Neural cell (in vitro differentiated cells): ENCODE data around the gene COQ10A. TPM values are rescaled to one million over a fixed set of nuclear protein-coding genes. Genes with fewer than 3 reads are reported as not detected.

Experiments
- H2AFZ ChIP-seq: fragments of 200-600, 300-800 bp; sonication (generic), shearing (Covaris generic); 2 replicates; pipeline ENCODE4 v1.6.0; 2014; ENCODE audit warnings: low read depth, mild to moderate bottlenecking, antibody characterized with exemption, low read length, moderate library complexity
- H3F3A ChIP-seq: fragments of 200-600 bp; shearing (Covaris generic); 2 replicates; pipeline ENCODE4 v1.6.1; 2016; ENCODE audit warnings: mild to moderate bottlenecking, moderate library complexity, mixed read lengths, antibody characterized with exemption, low read length; ENCODE audit not compliant: insufficient read depth, poor library complexity, severe bottlenecking
- H3K27ac ChIP-seq: fragments of 200-600, 300-800 bp; sonication (generic), shearing (Covaris generic); 2 replicates; pipeline ENCODE4 v1.5.1; 2014; ENCODE audit warnings: mild to moderate bottlenecking, low read length, moderate library complexity
- H3K27me3 ChIP-seq: fragments of 300-800, 200-600 bp; sonication (generic), shearing (Covaris generic); 2 replicates; pipeline ENCODE4 v1.6.0; 2014; ENCODE audit warnings: mild to moderate bottlenecking, low read depth, low read length, moderate library complexity; ENCODE audit not compliant: insufficient read depth
- H3K36me3 ChIP-seq: fragments of 300-800, 200-600 bp; sonication (generic), shearing (Covaris generic); 2 replicates; pipeline ENCODE4 v1.5.1; 2014; ENCODE audit warnings: mild to moderate bottlenecking, antibody characterized with exemption, low read length, moderate library complexity; ENCODE audit not compliant: insufficient read depth
- H3K4me2 ChIP-seq: fragments of 300-800, 200-600 bp; sonication (generic), shearing (Covaris generic); 2 replicates; pipeline ENCODE4 v1.6.0; 2014; ENCODE audit warnings: mild to moderate bottlenecking, low read length
- H3K4me3 ChIP-seq: fragments of 300-800, 200-600 bp; sonication (generic), shearing (Covaris generic); 2 replicates; pipeline ENCODE4 v1.5.1; 2014; ENCODE audit warnings: mild to moderate bottlenecking, low read length, moderate library complexity
- H3K79me2 ChIP-seq: fragments of 200-600 bp; shearing (Covaris generic); replicated peaks from 2 replicates; pipeline ENCODE4 v1.6.0; 2014; ENCODE audit warnings: mild to moderate bottlenecking, low read length, moderate library complexity; ENCODE audit not compliant: insufficient read depth
- H3K9ac ChIP-seq: fragments of 300-800, 200-600 bp; sonication (generic), shearing (Covaris generic); 2 replicates; pipeline ENCODE4 v1.6.1; 2016; ENCODE audit warnings: mild to moderate bottlenecking, low read length, mixed read lengths
- H3K9me2 ChIP-seq: fragments of 200-600 bp; shearing (Covaris generic); 2 replicates; pipeline ENCODE4 v1.6.1; 2016; ENCODE audit warnings: mild to moderate bottlenecking, low read length, mixed read lengths; ENCODE audit not compliant: insufficient read depth
- H3K9me3 ChIP-seq: fragments of 200-600, 300-800 bp; sonication (generic), shearing (Covaris generic); 2 replicates; pipeline ENCODE4 v1.6.1; 2016; ENCODE audit warnings: mild to moderate bottlenecking, mixed run types, low read length, moderate library complexity, mixed read lengths
- H4K20me1 ChIP-seq: fragments of 200-600 bp; shearing (Covaris generic); 2 replicates; pipeline ENCODE4 v1.6.1; 2016; ENCODE audit warnings: mild to moderate bottlenecking, mixed run types; ENCODE audit not compliant: insufficient read depth
- EP300 ChIP-seq: fragments of 450-650 bp; conservative IDR thresholded peaks from 2 replicates; pipeline ENCODE4 v1.6.1; 2014; ENCODE audit warnings: antibody characterized with exemption, mild to moderate bottlenecking, moderate library complexity; ENCODE audit not compliant: poor library complexity, severe bottlenecking
- EZH2 ChIP-seq: fragments of 200-600, 300-800 bp; shearing (Covaris generic), sonication (generic); IDR thresholded peaks from 2 replicates; pipeline ENCODE4 v1.6.1; 2014; ENCODE audit warnings: antibody characterized with exemption, low read length, borderline replicate concordance, mild to moderate bottlenecking; ENCODE audit not compliant: insufficient read depth, poor library complexity, severe bottlenecking
- MXI1 ChIP-seq: fragments of 450-650 bp; conservative IDR thresholded peaks from 2 replicates; pipeline ENCODE4 v1.6.1; 2014; ENCODE audit warnings: antibody characterized with exemption, mild to moderate bottlenecking; ENCODE audit not compliant: poor library complexity, severe bottlenecking
- POLR2AphosphoS5 ChIP-seq: IDR thresholded peaks from 2 replicates; pipeline ENCODE4 v1.6.1; 2012
- RAD21 ChIP-seq: fragments of 450-650 bp; conservative IDR thresholded peaks from 2 replicates; pipeline ENCODE4 v1.6.1; 2014; ENCODE audit warnings: antibody characterized with exemption, mild to moderate bottlenecking, moderate library complexity
- SMC3 ChIP-seq: fragments of 450-650 bp; conservative IDR thresholded peaks from 2 replicates; pipeline ENCODE4 v1.6.1; 2014; ENCODE audit warnings: antibody characterized with exemption, mild to moderate bottlenecking, moderate library complexity; ENCODE audit not compliant: poor library complexity
- TAF1 ChIP-seq: IDR thresholded peaks from 2 replicates; pipeline ENCODE4 v1.6.1; 2012; ENCODE audit warnings: low read depth
- polyA plus RNA-seq: library from polyadenylated mRNA; depleted of rRNA; stranded (reverse); fragments of >200 nt; gene quantifications from 2 replicates; pipeline ENCODE4 v1.2.3, GENCODE V29; 2014
- TF ChIP-seq, protein P1 (sequence below): IDR thresholded peaks from 2 replicates; pipeline ENCODE4 v1.6.1; 2012; ENCODE audit warnings: borderline replicate concordance
- TF ChIP-seq, protein P2 (sequence below): fragments of 450-650 bp; IDR thresholded peaks from 2 replicates; pipeline ENCODE4 v1.5.1; 2014; ENCODE audit warnings: antibody characterized with exemption, mild to moderate bottlenecking, moderate library complexity; ENCODE audit not compliant: poor library complexity, severe bottlenecking

Gene COQ10A
- polyA plus RNA-seq, 1 donor from 2014 or later: 56.5 TPM

DNA sequence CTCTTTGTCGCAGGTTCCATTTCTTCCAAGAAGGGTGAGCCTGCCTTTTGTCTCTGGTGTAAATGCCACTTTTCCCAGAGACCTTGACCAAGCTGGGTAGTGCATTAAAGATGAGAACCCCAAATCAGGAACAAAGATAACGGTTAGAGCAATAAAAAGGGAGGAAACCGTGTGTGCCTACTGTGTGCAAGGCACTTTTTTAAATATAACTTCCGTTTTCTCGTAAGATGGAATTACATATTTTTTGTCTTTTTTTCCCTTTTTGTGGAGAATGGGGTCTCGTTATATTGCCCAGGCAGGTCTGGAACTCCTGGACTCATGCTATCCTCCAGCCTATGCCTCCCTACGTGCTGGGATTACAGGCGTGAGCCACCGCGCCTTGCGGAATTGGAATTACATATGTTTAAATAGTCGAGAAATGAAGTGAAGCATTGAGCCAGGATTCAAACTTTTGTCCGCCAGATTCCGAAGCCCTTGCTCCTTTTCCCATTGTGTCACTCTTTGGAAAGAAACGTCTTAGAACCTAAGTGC, 43.1 kb upstream of the COQ10A start:
- Histone ChIP-seq H2AFZ (no peak overlapping the region), H3K79me2 (peaks cover 9% of the 10 kb centered on the region), H3K9me2 (no peaks in the 10 kb centered on the region), H3K9ac (peak overlapping the region; percentile 36), H3K9me3 (no peaks in the 10 kb centered on the region), H3F3A (peaks cover 5% of the 10 kb centered on the region), H4K20me1 (no peaks in the 10 kb centered on the region), H3K4me2 (peak overlapping the region; percentile 28), H3K27ac (peak overlapping the region; percentile 59), H3K36me3 (no peaks in the 10 kb centered on the region), H3K27me3 (no peaks in the 10 kb centered on the region), H3K4me3 (peak overlapping the region; percentile 74)
- no peak for TF ChIP-seq RAD21
- TF ChIP-seq, protein P1, sequence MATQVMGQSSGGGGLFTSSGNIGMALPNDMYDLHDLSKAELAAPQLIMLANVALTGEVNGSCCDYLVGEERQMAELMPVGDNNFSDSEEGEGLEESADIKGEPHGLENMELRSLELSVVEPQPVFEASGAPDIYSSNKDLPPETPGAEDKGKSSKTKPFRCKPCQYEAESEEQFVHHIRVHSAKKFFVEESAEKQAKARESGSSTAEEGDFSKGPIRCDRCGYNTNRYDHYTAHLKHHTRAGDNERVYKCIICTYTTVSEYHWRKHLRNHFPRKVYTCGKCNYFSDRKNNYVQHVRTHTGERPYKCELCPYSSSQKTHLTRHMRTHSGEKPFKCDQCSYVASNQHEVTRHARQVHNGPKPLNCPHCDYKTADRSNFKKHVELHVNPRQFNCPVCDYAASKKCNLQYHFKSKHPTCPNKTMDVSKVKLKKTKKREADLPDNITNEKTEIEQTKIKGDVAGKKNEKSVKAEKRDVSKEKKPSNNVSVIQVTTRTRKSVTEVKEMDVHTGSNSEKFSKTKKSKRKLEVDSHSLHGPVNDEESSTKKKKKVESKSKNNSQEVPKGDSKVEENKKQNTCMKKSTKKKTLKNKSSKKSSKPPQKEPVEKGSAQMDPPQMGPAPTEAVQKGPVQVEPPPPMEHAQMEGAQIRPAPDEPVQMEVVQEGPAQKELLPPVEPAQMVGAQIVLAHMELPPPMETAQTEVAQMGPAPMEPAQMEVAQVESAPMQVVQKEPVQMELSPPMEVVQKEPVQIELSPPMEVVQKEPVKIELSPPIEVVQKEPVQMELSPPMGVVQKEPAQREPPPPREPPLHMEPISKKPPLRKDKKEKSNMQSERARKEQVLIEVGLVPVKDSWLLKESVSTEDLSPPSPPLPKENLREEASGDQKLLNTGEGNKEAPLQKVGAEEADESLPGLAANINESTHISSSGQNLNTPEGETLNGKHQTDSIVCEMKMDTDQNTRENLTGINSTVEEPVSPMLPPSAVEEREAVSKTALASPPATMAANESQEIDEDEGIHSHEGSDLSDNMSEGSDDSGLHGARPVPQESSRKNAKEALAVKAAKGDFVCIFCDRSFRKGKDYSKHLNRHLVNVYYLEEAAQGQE: no peak
- TF ChIP-seq, protein P2, sequence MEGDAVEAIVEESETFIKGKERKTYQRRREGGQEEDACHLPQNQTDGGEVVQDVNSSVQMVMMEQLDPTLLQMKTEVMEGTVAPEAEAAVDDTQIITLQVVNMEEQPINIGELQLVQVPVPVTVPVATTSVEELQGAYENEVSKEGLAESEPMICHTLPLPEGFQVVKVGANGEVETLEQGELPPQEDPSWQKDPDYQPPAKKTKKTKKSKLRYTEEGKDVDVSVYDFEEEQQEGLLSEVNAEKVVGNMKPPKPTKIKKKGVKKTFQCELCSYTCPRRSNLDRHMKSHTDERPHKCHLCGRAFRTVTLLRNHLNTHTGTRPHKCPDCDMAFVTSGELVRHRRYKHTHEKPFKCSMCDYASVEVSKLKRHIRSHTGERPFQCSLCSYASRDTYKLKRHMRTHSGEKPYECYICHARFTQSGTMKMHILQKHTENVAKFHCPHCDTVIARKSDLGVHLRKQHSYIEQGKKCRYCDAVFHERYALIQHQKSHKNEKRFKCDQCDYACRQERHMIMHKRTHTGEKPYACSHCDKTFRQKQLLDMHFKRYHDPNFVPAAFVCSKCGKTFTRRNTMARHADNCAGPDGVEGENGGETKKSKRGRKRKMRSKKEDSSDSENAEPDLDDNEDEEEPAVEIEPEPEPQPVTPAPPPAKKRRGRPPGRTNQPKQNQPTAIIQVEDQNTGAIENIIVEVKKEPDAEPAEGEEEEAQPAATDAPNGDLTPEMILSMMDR: no peak
- no peak for TF ChIP-seq POLR2AphosphoS5
- TF ChIP-seq SMC3: no peak
- TF ChIP-seq MXI1: no peak
- no peak for TF ChIP-seq TAF1
- no peak for TF ChIP-seq EZH2
- no peak for TF ChIP-seq EP300

DNA sequence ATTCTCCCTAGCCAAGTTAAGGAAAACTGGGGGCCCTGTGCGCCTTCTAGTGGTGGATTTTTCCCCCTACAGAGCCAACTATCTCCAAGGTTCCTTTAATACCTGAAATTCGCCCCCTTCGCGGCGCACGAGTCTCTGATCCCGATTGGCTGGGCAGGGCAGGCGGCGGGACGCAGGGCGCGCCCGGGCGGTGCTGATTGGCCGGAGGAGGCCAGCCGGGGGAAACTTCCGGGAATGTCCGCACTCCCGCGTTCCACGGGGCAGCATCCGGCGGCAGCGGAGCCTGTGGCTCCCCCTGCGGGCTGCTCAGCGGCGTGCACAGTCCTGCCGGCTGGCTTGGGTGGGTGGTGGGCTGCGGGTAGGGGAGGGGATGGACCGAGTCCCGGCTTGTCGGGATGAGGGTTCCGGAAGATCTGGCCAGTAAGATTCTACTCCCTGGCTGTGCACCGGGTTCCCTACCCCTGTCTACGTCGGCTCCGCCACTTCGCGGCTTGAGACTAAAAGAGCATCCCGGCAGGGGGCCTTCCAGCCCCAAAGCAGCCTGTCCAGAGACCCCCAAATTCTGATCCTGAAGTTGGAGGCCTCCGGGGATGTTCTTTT, 42.5 kb upstream of the COQ10A start, which contains the start of gene NABP2:
NABP2 (plus strand) TSS at position 241 of the 600 bp plus-strand sequence. CDS start 515 bp downstream, outside the sequence.
- Histone ChIP-seq H3K9me2 (no peaks in the 10 kb centered on the region), H3K79me2 (peaks cover 9% of the 10 kb centered on the region), H3K36me3 (no peaks in the 10 kb centered on the region), H2AFZ (peak within 1 kb of the TSS; percentile 49), H3K4me2 (peak within 1 kb of the TSS; percentile 71), H3K4me3 (peak within 1 kb of the TSS; percentile 74), H3K9ac (peak within 1 kb of the TSS; percentile 75), H4K20me1 (no peaks in the 10 kb centered on the region), H3K9me3 (no peaks in the 10 kb centered on the region), H3K27ac (peak within 1 kb of the TSS; percentile 59), H3F3A (peaks cover 5% of the 10 kb centered on the region), H3K27me3 (no peaks in the 10 kb centered on the region)
- peak; percentile 89 for TF ChIP-seq SMC3
- TF ChIP-seq POLR2AphosphoS5: peak; percentile 68
- peak; percentile 86 for TF ChIP-seq TAF1
- TF ChIP-seq RAD21: peak; percentile 75
- TF ChIP-seq MXI1: peak; percentile 87
- TF ChIP-seq EZH2: no peak
- TF ChIP-seq, protein P1: peak; percentile 96
- TF ChIP-seq, protein P2: peak; percentile 99
- peak; percentile 46 for TF ChIP-seq EP300
